IPS-NIHi11 (cell line): ENCODE data around the gene ZNF554.

Experiments used
- DNase-seq: peaks from one replicate; pipeline ENCODE4 v3.0.0; 2012; ENCODE audit warnings: mixed read lengths, low spot score

The ZNF554 gene

DNA sequence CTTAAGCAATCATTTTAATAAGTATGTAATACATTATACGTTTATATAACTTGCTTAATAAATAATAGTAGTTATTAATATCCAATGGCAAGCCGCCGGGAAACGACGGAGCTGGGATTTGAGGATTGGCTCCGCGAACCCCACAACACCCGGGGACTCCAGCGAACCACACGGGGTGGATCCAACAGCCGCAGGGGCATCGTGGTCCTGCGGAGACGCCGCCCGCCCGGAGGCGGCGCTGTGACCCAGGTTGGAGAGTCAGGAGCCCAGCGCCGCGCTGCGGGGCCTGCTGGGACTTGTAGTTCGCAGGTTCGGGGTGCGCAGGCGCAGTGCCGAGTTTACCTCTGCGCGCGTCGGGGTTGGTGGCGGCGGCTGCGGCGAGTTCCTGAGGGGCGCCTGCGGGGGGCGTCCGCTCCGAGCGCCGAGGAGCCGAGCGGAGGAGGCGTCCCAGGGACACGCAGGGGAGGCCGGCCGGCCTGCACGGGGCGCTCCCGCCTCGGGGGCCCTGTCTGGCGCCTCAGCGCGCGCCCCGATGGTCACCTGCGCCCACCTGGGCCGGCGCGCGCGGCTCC is at the start of gene ZNF554:
ZNF554 (plus strand) TSS at position 329 of the 572 bp plus-strand sequence; CDS start at position 533, 204 bp downstream.
- DNase-seq = peak; percentile 97

DNA sequence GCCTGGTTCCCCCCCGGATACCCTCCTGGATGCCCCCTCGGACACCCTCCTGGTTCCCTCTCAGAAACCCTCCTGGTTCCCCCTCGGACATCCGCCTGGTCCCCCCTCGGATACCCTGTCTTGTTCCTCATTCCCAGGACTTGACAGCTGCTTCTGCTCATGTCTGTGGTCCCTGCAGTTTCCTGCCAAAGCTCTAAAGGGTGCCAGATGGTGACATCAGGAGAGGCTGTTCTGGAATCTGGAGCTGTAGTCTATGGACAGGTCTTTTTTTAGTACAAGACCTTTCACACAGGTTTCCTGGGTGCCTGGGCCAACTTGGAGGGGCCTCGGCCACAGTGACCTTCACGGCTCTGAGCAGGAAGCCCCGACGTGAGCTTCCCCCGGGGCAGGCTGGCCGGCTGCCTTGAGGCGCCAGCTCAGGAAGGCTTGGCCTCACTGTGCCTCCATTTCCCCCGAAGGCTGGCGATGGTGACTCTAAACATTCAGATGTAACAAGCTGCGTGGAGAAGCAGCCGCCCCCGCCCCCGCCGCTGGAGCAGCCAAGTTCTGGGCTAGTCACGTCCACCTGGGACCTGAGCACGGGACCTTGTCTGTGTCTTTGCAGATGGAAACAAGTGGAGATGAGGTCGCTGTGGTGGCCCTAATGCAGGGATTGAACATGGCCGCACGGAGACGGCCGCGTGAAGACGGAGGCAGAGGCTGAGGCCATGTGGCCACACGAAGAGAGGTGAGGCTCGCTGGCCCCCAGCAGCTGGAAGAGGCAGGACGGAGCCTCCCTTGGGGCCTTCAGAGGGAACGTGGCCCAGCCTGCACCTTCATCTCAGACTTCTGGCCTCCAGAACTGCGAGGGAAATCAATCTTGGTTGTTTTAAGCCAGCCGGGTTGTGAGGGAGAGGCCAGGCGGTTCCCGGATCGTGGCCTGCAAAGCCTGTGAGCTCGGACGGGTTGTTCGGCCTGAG is 49.3 kb upstream of the ZNF554 start:
- no peak for DNase-seq

DNA sequence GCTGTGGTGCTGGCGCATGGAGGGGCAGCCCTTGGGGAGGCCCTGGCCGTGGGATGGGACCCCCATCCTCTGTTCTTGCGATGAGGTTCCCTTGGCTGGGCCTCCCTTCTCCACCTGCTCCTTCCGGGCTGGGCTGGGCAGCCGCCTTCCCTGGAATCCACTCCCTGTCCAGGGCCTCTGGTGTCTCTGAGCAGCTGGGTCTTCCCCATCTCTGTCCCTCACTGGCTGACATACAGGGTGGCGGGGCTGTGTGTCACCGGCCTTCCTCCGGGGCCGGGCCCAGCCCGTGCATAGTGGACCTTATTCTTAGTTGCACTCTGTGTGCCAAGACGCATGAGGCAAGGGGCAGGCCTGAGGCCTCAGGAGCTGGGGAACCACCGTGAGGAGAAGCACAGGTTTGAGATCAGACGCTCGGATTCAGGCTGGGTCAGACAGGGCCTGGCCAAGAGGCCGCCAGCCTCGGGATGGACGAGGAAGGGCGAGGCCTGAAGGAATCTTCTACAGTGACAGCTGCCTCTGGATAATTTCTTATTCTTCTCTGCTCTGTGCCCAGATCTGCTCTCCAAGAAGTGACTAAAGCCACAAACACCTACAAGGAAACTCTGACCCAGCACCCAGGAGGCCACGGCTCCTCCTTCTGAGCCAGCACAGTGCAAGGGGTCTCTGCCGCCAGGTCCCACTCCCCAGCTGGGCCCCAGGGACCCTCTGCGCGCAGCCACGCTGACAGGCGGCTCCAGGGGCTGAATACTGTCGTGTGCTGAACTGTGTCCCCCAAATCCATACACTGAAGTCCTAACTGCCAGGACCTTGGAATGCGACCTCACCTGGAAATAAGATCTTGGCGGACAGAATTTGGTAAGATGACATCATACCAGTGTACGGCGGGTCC is 47.6 kb upstream of the ZNF554 start:
- no peak for DNase-seq

DNA sequence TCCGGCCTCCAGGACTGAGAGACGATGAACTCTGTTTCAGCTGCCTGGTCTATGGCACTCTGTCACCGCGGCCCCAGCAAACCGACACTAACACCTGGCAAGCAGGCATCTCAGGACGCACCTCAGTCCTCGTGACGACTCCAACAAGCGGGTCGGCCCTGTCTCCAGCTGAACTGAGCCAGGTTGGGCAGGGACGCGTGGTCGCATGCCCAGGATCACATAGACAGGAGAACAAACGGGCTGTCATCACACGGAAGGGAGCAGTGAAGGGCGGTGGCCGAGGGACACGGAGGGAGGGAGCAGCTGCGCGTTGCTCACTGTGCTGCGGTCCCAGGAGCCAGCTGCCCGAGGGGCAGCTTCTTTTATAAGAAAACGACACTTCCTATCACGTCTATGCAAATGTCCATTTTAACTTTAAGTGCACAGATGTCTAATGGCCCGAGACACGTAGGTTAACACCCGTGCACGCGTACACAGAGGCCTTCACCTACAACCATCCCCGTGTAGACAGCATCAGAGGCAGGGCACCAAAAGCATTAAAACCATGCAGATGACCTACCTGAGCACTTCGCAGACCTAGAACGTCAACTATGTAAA is 45.5 kb upstream of the ZNF554 start:
- DNase-seq = no peak

DNA sequence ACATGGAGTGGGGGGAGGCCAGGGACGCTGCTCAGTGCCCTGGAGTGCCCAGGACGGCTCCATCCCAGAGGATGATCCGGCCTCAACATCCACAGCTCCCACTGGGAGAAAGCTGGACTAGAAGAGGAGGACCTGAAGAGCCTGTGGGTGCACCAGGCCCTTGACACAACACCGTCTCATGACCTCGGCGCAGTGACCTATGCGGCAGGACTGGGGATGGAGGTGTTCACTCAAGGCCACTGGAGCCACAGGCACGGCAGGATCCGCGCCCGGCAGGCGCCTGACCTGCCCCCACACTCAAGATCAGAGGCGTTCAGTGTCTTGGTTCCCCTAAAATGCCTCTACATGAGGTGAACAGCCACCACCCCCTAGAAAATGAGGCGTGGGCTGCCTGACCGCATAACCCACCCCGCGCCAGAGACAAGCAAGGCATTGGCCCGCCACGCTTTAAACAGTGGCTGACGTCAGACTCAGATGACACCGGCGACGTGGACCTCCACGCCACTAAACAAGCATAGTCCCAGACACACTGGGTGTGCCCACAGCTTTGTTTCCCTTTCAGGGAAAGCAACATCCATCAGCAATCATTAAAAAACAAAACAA is 44.6 kb upstream of the ZNF554 start:
- DNase-seq = no peak

DNA sequence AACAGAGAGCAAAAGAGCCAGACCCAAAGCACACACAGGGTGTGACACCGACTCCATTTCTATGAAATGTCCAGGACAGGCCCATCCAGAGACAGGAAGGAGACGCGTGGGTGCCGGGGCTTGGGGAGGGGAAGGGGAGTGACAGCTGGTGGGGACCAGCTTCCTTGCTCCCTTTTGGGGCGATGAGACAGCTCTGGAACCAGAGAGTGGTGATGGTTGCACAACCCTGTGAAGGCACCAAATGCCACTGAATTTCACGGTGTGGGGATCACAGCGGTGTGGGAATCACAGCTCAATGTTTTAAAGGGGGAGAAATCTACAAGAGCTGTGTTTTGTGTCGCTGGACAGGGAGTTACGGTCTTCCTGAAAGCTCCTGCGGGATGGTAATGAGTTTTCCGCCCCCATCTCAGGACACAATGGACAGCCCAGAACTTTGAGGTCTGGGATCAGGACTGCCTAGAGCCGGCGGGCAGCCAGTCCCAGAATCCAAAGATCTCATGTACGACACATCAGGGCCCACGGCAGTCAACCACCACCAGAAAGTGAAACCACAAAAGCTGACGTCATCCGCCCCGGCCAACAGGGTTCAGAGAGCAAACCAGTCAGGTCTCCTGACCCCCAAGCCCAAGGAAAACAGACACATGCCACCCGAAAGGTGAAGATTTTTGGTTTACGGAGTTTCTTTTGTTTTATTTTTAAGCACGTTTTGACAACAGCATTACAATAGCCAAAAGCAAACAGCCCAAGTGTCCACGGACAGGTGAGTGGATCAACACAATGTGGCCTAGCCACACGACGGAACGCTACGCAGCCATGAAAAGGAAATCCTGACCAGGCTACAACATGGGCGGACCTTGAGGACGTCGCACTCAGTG is 43.9 kb upstream of the ZNF554 start:
- DNase-seq = no peak

DNA sequence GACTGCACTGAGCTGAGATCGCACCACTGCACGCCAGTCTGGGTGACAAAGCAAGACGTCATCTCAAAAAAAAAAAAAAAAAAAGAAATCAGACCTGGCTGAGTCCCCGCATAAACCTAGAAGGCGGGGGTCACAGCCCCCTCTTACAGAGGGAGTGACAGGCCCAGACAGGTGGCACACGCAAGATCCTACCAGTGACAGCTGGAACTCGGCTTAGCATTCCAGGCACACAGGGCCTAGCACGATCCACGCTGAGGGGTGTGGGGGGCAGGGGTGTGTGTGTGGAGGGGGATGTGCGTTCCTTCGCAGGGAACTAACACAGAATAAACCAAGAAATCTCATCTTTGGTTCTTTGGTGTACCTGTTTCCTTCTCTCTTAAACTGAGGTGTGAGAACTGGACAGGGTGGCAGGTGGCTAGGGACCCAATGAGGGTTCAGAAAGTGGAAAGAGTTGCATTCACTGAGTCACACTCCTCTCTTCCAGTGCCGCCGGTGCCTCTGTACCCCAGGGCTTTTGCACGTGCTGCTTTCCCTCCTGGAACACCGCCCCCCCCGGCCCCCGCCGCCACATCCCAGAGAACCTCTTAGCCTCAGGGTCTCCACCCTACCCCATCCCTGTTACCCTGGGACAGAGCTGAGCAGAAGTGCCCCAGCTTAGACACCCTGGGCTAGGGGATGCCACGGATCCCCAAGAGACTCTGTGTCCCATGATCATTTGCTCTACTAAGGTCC is 41.5 kb upstream of the ZNF554 start:
- no peak for DNase-seq

DNA sequence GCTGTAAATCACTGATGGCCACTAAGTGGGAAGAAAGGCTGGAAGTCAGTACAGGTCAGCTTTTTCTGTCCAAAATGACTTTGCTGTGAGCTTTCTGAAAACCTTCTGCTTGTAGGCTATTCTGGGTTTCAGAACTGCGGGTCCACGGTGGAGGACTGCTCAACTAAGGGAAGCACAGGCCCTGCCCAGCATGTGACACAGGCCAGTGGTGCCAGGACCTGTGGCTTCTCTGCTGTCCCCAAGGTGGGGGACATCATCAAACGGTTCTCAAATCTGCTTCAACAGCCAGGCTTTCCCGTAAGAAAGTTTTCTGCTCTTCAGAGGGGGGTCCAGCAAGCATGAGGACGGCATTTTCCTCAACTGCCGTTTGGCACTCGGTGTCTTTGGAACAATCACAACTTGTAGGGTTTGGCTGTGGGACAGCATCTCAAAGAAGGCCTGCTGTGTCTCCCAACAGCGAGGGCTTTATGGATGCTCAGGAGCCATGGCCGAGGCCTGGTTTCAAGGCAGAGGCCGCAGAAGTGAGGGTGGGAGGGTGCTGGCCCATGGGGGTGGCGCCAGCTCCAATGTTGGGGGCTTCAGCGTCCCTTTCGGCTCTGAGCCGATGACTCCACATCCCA is 40.4 kb upstream of the ZNF554 start:
- no peak for DNase-seq

DNA sequence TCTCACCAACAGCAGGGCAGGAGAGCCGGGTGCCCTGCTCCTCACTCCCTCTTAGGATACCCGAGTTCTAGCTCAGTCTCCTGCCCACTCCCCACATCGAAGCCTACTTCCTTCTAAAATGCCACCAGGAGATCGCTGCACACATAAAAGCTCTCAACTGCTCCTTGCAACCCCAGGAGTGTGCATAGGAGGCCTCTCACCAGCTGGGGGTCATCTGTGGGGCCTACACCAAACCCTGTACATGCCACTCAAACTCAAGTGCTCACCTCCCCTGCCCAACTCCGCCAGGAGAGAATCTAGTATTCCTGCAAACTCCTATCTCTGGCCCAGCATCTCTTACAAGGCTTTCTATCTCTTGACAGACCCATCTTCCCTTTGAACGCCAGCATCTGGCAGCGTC is 39.4 kb upstream of the ZNF554 start:
- DNase-seq = no peak

DNA sequence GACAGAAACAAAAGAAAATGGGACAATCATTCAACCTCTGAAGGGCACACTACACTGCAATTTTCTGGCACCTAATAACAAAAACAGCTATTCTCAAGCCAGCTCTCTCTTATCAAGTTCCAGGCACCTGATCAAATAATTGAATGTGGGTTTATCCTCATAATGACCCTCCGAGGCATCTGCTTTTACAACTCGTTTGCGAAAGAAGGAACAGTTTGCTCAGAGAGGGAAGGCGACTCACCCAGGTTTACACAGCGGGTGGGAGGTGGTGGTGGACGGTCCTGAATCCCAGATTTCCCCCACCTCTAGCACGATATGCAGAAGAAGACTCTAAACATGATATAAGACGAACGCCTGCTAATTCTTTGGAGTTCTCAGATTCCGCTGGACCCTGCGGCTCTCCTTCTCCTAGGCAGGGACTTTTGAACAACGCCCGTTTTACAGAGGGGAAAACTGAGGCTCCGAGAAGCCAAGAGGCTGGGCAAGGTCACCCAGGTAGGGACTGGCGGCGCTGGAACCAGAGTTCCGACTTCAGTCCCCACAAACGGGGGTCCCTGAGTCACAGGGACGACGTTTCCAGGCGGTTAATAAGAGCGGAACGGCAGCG is 37.2 kb upstream of the ZNF554 start:
- DNase-seq = no peak

DNA sequence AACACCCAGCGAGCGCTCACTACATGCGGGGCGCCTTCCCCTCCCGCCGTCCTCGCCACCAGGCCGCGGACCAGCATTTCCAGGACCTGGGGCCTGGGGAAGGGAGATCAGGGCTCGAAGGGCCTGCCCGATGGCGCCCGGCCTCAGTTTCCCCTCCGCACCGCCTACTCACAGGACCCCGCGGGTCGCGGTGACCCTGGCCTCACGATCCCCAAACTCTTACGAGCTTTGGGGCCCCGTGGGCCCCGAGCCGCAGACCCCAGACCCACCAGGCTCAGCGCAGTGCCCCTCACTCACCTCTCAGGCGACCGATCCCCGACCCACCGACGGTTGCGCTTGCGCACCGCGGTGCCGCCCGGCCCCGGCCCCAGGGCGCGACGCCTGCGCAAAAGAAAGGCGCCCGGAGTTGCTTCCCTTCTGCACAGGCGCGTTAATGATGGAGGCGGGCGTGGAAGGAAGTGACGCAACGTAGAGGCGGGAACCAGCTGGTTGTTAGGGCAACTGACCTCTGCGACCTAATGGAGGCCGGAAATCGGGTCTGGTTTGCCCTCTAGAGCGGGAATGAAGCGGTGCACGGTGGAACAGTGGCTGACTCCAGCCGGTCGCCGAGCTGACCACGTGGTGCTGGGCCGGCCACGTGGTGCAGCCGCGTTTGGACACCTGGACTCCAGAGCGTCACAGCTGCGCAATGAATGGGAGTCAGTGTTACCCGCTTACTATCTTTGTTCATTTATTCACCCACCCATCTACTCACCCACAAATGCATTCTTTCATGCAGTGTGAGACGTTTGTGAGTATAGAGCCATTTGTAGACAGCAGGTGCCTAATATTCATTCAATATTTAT is 36.5 kb upstream of the ZNF554 start, which contains the start of gene SGTA:
SGTA (minus strand) TSS at position 338 of the 845 bp plus-strand sequence. CDS start 14,205 bp downstream, outside the sequence.
- peak; percentile 99 for DNase-seq

DNA sequence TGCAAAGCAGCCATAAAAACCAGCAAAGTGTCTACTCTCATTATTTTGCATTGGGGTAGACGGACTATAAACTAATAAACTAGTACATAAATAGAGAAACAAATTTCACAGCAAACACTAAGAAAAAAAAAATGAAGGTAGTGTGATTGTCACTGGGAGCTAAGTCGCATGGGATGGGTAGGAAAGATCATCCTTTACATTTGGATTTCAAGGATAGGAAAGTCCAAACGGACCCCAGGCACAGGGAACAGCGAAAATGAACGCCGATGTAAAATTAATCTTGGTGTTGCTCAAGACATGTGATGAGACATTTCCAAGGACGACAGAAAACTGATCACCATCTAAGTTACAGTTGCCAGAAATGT is 35.9 kb upstream of the ZNF554 start:
- DNase-seq = no peak

DNA sequence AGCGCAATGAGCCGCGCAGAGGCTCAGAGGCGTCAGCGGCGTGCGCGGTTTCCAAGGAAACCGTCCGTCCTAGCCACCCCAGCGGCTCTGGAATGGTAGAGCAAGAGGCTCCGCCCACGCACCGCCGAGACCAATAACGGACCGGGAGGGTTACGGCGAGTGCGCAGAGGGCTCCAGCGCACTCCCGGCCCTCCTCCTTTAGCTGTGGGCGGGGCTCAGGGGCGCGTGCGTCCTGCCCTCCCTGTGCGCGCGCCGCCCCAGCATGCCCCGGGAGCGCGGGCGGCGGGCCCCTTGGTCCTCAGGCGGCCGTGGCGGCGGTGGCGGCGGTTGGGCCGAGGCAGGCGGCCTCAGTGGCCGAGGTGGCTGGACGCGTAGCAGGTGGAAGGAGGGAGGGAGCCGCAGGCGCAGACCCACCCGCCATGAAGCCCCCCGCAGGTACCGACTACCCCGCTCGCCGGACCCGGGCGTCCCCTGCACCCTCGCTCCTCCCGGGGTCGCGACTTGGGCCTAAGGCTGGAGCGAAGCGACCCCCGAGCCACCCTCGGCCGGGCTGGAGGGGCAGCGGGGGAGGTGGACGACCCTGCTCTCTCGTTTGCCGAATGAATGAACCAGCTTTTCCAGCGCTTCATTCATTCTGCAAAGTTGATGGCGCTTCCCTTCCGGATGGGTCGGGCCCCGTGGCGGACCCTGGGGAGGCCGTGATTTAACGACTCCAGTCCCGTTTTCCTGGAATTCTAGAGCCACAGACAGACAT is 34.2 kb upstream of the ZNF554 start, which contains the start of gene THOP1:
THOP1 (plus strand) TSS at position 260 of the 754 bp plus-strand sequence; CDS start at position 420, 160 bp downstream.
- DNase-seq = peak; percentile 98

DNA sequence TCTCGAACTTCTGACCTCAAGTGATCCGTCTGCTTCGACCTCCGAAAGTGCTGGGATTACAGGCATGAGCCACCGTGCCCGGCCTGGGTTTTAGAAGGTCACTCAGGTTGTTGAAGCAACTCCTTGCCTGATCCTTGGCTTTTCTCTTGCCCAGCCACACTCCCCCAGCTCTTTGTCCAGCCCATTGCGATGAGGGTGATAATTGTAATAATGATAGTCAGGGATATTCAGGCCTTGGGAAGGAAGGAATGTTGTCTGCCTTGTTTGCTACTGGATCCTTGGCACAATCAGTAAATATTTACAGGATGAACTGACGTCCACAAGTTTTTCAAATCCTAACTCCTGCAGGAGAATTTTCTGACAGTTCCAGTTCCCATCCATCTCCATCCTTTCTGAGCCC is 32.6 kb upstream of the ZNF554 start:
- no peak for DNase-seq

DNA sequence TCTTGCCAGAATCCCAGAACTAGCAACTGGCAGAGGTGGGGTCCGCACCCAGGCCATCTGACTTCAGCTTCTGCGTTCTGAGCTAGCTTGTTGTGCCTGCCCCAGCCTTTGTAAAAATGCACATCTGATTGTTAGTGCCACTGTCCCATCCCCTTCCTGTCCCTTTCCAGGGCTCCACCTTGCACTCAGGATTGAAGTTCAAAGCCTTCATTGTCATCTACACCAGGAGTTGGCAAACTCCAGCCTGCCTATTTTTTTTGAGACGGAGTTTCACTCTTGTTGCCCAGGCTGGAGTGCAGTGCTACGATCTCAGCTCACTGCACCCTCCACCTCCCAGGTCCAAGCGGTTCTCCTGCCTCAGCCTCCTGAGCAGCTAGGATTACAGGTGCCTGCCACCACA is 31.4 kb upstream of the ZNF554 start:
- no peak for DNase-seq

DNA sequence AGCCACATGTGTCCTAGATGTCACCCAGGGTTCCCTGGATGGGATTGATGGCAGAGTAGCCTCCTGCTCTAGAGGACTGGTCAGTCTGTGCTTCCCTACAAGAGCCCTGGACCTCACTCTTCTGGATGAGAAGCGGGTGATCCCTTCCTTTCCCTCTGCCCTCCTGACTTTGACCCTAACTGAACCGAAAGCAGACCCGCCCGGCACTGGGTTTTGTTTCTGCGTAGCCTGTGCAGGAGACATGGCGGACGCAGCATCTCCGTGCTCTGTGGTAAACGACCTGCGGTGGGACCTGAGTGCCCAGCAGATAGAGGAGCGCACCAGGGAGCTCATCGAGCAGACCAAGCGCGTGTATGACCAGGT is 29.5 kb upstream of the ZNF554 start:
- no peak for DNase-seq
